WTC11 (cell line): ENCODE data around the gene GNAO1. TPM values are rescaled to one million over a fixed set of nuclear protein-coding genes. Genes with fewer than 3 reads are reported as not detected.

Source experiments
- ATAC-seq: fragments of 200-7000 bp; cut with Tn5 transposase; 2 replicates; pipeline ENCODE4 v1.10.0; 2021; ENCODE audit warnings: mild to moderate bottlenecking, moderate library complexity
- CTCF ChIA-PET: fragments of 300-600 bp; sonication (Branson Sonifier 250); formaldehyde crosslinking; loops from one replicate; lab custom pipeline; 2021; ENCODE audit warnings: antibody characterized with exemption; lab: Charles Lee
- POLR2A ChIA-PET: fragments of 350-600 bp; sonication (Branson Sonifier 250); formaldehyde crosslinking; loops from one replicate; lab custom pipeline; 2021; ENCODE audit warnings: antibody characterized with exemption; lab: Charles Lee
- DNase-seq: peaks from one replicate; pipeline ENCODE4 v3.0.0; 2021; ENCODE audit warnings: low spot score
- H3K27ac Mint-ChIP-seq: 2 replicates; pipeline ENCODE4 v1.8.0; 2021; ENCODE audit warnings: mixed read lengths
- H3K27me3 Mint-ChIP-seq: 2 replicates; pipeline ENCODE4 v1.8.0; 2021; ENCODE audit warnings: low read depth, mild to moderate bottlenecking, moderate library complexity, mixed read lengths
- H3K36me3 Mint-ChIP-seq: 2 replicates; pipeline ENCODE4 v1.8.0; 2021; ENCODE audit warnings: mixed read lengths
- H3K4me1 Mint-ChIP-seq: 2 replicates; pipeline ENCODE4 v1.8.0; 2022; ENCODE audit warnings: mixed read lengths
- H3K4me3 Mint-ChIP-seq: 2 replicates; pipeline ENCODE4 v1.8.0; 2021; ENCODE audit warnings: mild to moderate bottlenecking, moderate library complexity, mixed read lengths
- H3K9me3 Mint-ChIP-seq: 2 replicates; pipeline ENCODE4 v1.8.0; 2021; ENCODE audit warnings: mixed read lengths
- CREB1 ChIP-seq: sonication (generic); formaldehyde crosslinking; IDR thresholded peaks from 2 replicates; pipeline ENCODE4 v1.8.0; 2023; ENCODE audit warnings: mild to moderate bottlenecking, missing genetic modification reagents
- ESRRA ChIP-seq: sonication (generic); formaldehyde crosslinking; IDR thresholded peaks from 2 replicates; pipeline ENCODE4 v1.8.1; 2022; ENCODE audit warnings: mild to moderate bottlenecking, missing genetic modification reagents, borderline replicate concordance
- SOX15 ChIP-seq: fragments of 250-450 bp; sonication (Bioruptor Pico); IDR thresholded peaks from 2 replicates; pipeline ENCODE4 v1.9.0; 2021; ENCODE audit warnings: mild to moderate bottlenecking
- SP1 ChIP-seq: sonication (generic); formaldehyde crosslinking; conservative IDR thresholded peaks from 2 replicates; pipeline ENCODE4 v1.8.1; 2022; ENCODE audit warnings: missing genetic modification reagents
- TCF7 ChIP-seq: sonication (generic); formaldehyde crosslinking; IDR thresholded peaks from 2 replicates; pipeline ENCODE4 v1.8.0; 2022; ENCODE audit warnings: mild to moderate bottlenecking, low read depth, missing genetic modification reagents, moderate library complexity
- ZBTB21 ChIP-seq: sonication (generic); formaldehyde crosslinking; IDR thresholded peaks from 2 replicates; pipeline ENCODE4 v1.8.1; 2023; ENCODE audit warnings: mild to moderate bottlenecking, missing genetic modification reagents, borderline replicate concordance
- ZNF138 ChIP-seq: sonication (generic); formaldehyde crosslinking; conservative IDR thresholded peaks from 2 replicates; pipeline ENCODE4 v1.8.1; 2022; ENCODE audit warnings: mild to moderate bottlenecking, moderate library complexity, missing genetic modification reagents
- ZNF232 ChIP-seq: sonication (generic); formaldehyde crosslinking; IDR thresholded peaks from 2 replicates; pipeline ENCODE4 v1.8.0; 2022; ENCODE audit warnings: mild to moderate bottlenecking, missing genetic modification reagents
- ZNF416 ChIP-seq: fragments of 250-450 bp; sonication (Bioruptor Pico); IDR thresholded peaks from 2 replicates; pipeline ENCODE4 v1.9.0; 2021; ENCODE audit warnings: mild to moderate bottlenecking, inconsistent platforms
- ZNF671 ChIP-seq: fragments of 250-450 bp; sonication (Bioruptor Pico); IDR thresholded peaks from 2 replicates; pipeline ENCODE4 v1.8.0; 2021; ENCODE audit warnings: mild to moderate bottlenecking
- total RNA-seq: library from RNA; stranded (reverse); gene quantifications from 3 replicates; pipeline ENCODE4 v1.2.3, GENCODE V29; 2021
- TF ChIP-seq, protein P1 (sequence below): sonication (generic); formaldehyde crosslinking; IDR thresholded peaks from 2 replicates; pipeline ENCODE4 v1.8.1; 2022; ENCODE audit warnings: mild to moderate bottlenecking, moderate library complexity, missing genetic modification reagents
- TF ChIP-seq, protein P2 (sequence below): sonication (generic); formaldehyde crosslinking; IDR thresholded peaks from 2 replicates; pipeline ENCODE4 v1.8.1; 2022; ENCODE audit warnings: low read depth, missing genetic modification reagents, borderline replicate concordance
- TF ChIP-seq, protein P3 (sequence below): fragments of 250-450 bp; sonication (Bioruptor Pico); conservative IDR thresholded peaks from 2 replicates; pipeline ENCODE4 v1.9.0; 2021; ENCODE audit warnings: mild to moderate bottlenecking
- TF ChIP-seq, protein P4 (sequence below): sonication (generic); formaldehyde crosslinking; IDR thresholded peaks from 2 replicates; pipeline ENCODE4 v1.8.0; 2023; ENCODE audit warnings: missing genetic modification reagents, mild to moderate bottlenecking, borderline replicate concordance
- TF ChIP-seq, protein P5 (sequence below): sonication (generic); formaldehyde crosslinking; IDR thresholded peaks from 2 replicates; pipeline ENCODE4 v1.8.0; 2023; ENCODE audit warnings: mild to moderate bottlenecking, missing genetic modification reagents
- TF ChIP-seq, protein P6 (sequence below): sonication (generic); formaldehyde crosslinking; IDR thresholded peaks from 2 replicates; pipeline ENCODE4 v1.8.1; 2023; ENCODE audit warnings: mild to moderate bottlenecking, missing genetic modification reagents

The GNAO1 gene
- total RNA-seq, 1 experiment from 2014 or later: 30.6 TPM

DNA sequence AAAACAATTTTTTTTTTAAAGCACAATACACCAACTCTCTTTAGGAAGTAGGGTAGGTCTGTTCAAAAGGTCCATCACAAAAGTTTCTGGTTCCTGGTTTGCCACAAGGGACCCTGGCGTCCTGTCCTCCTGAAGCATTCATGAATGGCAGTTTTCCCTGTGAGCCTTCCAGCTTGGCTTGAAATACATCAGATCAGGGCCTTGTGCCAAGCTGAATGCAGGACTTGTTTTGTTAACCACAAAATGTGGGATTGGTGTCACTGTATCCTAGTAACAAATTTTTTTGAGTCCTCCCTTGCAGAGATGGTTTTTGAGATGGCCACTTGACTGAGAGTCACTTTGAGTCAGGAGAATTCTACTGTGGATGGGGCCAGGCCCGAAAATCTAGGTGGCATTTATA is 3.9 kb downstream of the GNAO1 start:
- TF ChIP-seq, protein P1, sequence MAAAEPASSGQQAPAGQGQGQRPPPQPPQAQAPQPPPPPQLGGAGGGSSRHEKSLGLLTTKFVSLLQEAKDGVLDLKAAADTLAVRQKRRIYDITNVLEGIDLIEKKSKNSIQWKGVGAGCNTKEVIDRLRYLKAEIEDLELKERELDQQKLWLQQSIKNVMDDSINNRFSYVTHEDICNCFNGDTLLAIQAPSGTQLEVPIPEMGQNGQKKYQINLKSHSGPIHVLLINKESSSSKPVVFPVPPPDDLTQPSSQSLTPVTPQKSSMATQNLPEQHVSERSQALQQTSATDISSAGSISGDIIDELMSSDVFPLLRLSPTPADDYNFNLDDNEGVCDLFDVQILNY (CRISPR knock-in tag): no peak
- TF ChIP-seq, all 79 proteins: peak for 0
- peaks cover 60% of the 10 kb centered on the region for H3K4me1 Mint-ChIP-seq
- no peak overlapping the region for H3K27ac Mint-ChIP-seq
- CTCF ChIA-PET: interaction anchor here (0.6 kb wide), 1 partner anchor 123 kb away, joined by 3 read pairs; no protein-coding TSS in a partner anchor
- peaks cover 17% of the 10 kb centered on the region for H3K27me3 Mint-ChIP-seq
- no peaks in the 10 kb centered on the region for H3K9me3 Mint-ChIP-seq
- DNase-seq: no peak
- POLR2A ChIA-PET: no interaction called here
- no peaks in the 10 kb centered on the region for H3K36me3 Mint-ChIP-seq
- H3K4me3 Mint-ChIP-seq: no peak overlapping the region
- ATAC-seq: no peak

DNA sequence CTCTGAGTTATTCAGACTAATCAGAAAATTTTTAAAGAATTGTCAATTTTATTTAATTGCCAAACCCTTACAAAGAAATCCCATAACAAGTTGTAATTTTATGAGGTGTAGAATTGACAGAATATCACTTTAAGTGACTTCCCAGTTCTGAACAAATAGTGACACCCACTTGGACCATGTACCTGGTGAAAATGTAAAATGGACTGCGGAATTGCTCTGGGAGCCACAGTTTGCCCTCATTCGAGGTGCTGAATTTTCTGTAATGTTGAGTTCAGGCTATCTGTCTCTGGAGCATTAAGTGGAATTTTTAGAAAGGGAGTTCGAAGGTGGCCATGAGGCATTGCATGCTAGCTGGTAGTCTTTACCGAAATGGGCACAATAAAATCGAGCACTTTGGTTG is 5.1 kb downstream of the GNAO1 start:
- Mint-ChIP-seq H3K36me3 (no peaks in the 10 kb centered on the region), H3K27ac (no peak overlapping the region), H3K27me3 (peaks cover 11% of the 10 kb centered on the region), H3K9me3 (no peaks in the 10 kb centered on the region), H3K4me3 (no peak overlapping the region), H3K4me1 (peaks cover 58% of the 10 kb centered on the region)
- ATAC-seq (no peak), DNase-seq (no peak)
- ChIA-PET CTCF (interaction anchor here (1.0 kb wide), 1 partner anchor 115 kb away, joined by 3 read pairs; no protein-coding TSS in a partner anchor), POLR2A (no interaction called here)
- TF ChIP-seq ZNF232 (CRISPR knock-in tag) (no peak), TCF7 (CRISPR knock-in tag) (no peak), ZBTB21 (no peak), ZNF416 (CRISPR knock-in tag) (no peak), SP1 (CRISPR knock-in tag) (no peak), SOX15 (no peak), ESRRA (CRISPR knock-in tag) (no peak), ZNF671 (CRISPR knock-in tag) (no peak), ZNF138 (CRISPR knock-in tag) (no peak), CREB1 (no peak)
- TF ChIP-seq, protein P2, sequence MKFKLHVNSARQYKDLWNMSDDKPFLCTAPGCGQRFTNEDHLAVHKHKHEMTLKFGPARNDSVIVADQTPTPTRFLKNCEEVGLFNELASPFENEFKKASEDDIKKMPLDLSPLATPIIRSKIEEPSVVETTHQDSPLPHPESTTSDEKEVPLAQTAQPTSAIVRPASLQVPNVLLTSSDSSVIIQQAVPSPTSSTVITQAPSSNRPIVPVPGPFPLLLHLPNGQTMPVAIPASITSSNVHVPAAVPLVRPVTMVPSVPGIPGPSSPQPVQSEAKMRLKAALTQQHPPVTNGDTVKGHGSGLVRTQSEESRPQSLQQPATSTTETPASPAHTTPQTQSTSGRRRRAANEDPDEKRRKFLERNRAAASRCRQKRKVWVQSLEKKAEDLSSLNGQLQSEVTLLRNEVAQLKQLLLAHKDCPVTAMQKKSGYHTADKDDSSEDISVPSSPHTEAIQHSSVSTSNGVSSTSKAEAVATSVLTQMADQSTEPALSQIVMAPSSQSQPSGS (CRISPR knock-in tag): no peak
- TF ChIP-seq, protein P3, sequence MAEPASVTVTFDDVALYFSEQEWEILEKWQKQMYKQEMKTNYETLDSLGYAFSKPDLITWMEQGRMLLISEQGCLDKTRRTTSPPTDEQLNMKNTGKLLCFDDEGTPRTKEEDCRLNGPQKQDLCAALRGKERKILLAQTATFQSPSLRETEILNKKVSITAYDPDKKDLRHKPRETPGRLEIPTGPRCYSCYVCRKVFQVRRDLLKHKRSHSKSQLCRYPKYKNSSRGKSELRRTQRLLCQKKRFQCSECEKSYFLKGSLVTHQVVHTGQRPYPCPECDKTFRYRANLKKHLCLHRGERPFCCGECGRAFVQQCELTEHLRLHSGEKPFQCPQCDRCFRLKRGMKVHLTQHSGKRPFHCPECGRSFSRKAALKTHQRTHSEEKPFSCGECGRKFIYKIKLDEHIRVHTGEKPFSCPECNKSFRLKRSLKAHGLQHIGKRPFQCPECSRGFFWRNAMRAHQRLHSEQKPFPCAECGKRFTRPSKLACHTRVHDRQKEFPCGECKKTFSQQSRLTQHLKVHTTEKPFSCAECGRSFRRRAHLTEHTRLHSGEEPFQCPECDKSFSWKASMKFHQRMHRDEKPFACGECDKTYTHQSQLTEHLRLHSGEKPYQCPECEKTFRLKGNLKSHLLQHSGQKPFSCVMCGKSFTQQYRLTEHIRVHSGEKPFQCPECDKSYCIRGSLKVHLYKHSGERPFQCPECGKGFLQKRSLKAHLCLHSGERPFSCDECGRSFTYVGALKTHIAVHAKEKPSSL (CRISPR knock-in tag): no peak
- TF ChIP-seq, protein P4, sequence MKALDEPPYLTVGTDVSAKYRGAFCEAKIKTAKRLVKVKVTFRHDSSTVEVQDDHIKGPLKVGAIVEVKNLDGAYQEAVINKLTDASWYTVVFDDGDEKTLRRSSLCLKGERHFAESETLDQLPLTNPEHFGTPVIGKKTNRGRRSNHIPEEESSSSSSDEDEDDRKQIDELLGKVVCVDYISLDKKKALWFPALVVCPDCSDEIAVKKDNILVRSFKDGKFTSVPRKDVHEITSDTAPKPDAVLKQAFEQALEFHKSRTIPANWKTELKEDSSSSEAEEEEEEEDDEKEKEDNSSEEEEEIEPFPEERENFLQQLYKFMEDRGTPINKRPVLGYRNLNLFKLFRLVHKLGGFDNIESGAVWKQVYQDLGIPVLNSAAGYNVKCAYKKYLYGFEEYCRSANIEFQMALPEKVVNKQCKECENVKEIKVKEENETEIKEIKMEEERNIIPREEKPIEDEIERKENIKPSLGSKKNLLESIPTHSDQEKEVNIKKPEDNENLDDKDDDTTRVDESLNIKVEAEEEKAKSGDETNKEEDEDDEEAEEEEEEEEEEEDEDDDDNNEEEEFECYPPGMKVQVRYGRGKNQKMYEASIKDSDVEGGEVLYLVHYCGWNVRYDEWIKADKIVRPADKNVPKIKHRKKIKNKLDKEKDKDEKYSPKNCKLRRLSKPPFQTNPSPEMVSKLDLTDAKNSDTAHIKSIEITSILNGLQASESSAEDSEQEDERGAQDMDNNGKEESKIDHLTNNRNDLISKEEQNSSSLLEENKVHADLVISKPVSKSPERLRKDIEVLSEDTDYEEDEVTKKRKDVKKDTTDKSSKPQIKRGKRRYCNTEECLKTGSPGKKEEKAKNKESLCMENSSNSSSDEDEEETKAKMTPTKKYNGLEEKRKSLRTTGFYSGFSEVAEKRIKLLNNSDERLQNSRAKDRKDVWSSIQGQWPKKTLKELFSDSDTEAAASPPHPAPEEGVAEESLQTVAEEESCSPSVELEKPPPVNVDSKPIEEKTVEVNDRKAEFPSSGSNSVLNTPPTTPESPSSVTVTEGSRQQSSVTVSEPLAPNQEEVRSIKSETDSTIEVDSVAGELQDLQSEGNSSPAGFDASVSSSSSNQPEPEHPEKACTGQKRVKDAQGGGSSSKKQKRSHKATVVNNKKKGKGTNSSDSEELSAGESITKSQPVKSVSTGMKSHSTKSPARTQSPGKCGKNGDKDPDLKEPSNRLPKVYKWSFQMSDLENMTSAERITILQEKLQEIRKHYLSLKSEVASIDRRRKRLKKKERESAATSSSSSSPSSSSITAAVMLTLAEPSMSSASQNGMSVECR: no peak
- TF ChIP-seq, protein P5, sequence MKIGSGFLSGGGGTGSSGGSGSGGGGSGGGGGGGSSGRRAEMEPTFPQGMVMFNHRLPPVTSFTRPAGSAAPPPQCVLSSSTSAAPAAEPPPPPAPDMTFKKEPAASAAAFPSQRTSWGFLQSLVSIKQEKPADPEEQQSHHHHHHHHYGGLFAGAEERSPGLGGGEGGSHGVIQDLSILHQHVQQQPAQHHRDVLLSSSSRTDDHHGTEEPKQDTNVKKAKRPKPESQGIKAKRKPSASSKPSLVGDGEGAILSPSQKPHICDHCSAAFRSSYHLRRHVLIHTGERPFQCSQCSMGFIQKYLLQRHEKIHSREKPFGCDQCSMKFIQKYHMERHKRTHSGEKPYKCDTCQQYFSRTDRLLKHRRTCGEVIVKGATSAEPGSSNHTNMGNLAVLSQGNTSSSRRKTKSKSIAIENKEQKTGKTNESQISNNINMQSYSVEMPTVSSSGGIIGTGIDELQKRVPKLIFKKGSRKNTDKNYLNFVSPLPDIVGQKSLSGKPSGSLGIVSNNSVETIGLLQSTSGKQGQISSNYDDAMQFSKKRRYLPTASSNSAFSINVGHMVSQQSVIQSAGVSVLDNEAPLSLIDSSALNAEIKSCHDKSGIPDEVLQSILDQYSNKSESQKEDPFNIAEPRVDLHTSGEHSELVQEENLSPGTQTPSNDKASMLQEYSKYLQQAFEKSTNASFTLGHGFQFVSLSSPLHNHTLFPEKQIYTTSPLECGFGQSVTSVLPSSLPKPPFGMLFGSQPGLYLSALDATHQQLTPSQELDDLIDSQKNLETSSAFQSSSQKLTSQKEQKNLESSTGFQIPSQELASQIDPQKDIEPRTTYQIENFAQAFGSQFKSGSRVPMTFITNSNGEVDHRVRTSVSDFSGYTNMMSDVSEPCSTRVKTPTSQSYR (CRISPR knock-in tag): no peak
- TF ChIP-seq, protein P6, sequence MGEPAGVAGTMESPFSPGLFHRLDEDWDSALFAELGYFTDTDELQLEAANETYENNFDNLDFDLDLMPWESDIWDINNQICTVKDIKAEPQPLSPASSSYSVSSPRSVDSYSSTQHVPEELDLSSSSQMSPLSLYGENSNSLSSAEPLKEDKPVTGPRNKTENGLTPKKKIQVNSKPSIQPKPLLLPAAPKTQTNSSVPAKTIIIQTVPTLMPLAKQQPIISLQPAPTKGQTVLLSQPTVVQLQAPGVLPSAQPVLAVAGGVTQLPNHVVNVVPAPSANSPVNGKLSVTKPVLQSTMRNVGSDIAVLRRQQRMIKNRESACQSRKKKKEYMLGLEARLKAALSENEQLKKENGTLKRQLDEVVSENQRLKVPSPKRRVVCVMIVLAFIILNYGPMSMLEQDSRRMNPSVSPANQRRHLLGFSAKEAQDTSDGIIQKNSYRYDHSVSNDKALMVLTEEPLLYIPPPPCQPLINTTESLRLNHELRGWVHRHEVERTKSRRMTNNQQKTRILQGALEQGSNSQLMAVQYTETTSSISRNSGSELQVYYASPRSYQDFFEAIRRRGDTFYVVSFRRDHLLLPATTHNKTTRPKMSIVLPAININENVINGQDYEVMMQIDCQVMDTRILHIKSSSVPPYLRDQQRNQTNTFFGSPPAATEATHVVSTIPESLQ: no peak
